HepG2 (cell line): ENCODE results near the gene SRP9. TPM values are rescaled to one million over a fixed set of nuclear protein-coding genes. Genes with fewer than 3 reads are reported as not detected.
A peak's percentile ranks its signal among the peaks of the same experiment; 100 is the strongest.

ENCODE experiments used
- CBX5 ChIP-seq: sonication (generic); formaldehyde crosslinking; IDR thresholded peaks from 2 replicates; pipeline ENCODE4 v1.4.0; 2020; ENCODE audit warnings: missing genetic modification reagents, borderline replicate concordance
- CEBPB ChIP-seq: IDR thresholded peaks from 2 replicates; pipeline ENCODE4 v1.6.1; 2011; ENCODE audit warnings: low read depth, low read length, improper control_type of control experiment, borderline replicate concordance
- EP300 ChIP-seq, 3 experiments: sonication (generic) in 1 of 3; formaldehyde crosslinking in 1 of 3; IDR thresholded peaks; 2 replicates each; pipeline versions ENCODE4 v1.5.1 to v1.6.1; 2011 to 2020; ENCODE audit warnings: low read depth in 2 of 3, low read length in 2 of 3, borderline replicate concordance in 1 of 3, improper control_type of control experiment in 1 of 3, mild to moderate bottlenecking in 1 of 3, missing genetic modification reagents in 1 of 3, moderate library complexity in 1 of 3
- EZH2 ChIP-seq: conservative IDR thresholded peaks from 2 replicates; pipeline ENCODE4 v1.6.1; 2012; ENCODE audit warnings: mild to moderate bottlenecking, low read depth, low read length, moderate library complexity
- HDAC1 ChIP-seq: sonication (generic); formaldehyde crosslinking; IDR thresholded peaks from 2 replicates; pipeline ENCODE4 v1.5.1; 2020; ENCODE audit warnings: mild to moderate bottlenecking, missing genetic modification reagents
- HIVEP1 ChIP-seq: sonication (generic); formaldehyde crosslinking; IDR thresholded peaks from 2 replicates; pipeline ENCODE4 v1.4.0; 2020; ENCODE audit warnings: mild to moderate bottlenecking, missing genetic modification reagents
- KLF11 ChIP-seq: IDR thresholded peaks from 2 replicates; pipeline ENCODE4 v1.6.1; 2016; ENCODE audit warnings: missing compliant biosample characterization
- MED8 ChIP-seq: sonication (generic); formaldehyde crosslinking; IDR thresholded peaks from 2 replicates; pipeline ENCODE4 v1.8.1; 2023; ENCODE audit warnings: mild to moderate bottlenecking, missing genetic modification reagents; ENCODE audit not compliant: insufficient replicate concordance
- MEIS1 ChIP-seq: sonication (generic); formaldehyde crosslinking; IDR thresholded peaks from 2 replicates; pipeline ENCODE4 v1.9.0; 2021; ENCODE audit warnings: mild to moderate bottlenecking, missing genetic modification reagents, moderate library complexity, borderline replicate concordance
- MNT ChIP-seq: fragments of 450-650 bp; IDR thresholded peaks from 2 replicates; pipeline ENCODE4 v1.6.1; 2016
- MZF1 ChIP-seq: sonication (generic); formaldehyde crosslinking; IDR thresholded peaks from 2 replicates; pipeline ENCODE4 v1.8.1; 2023; ENCODE audit warnings: mild to moderate bottlenecking, missing genetic modification reagents, borderline replicate concordance
- NFE2L1 ChIP-seq: sonication (generic); formaldehyde crosslinking; IDR thresholded peaks from 2 replicates; pipeline ENCODE4 v1.4.0; 2020; ENCODE audit warnings: missing genetic modification reagents, mild to moderate bottlenecking, borderline replicate concordance
- RAD21 ChIP-seq: fragments of 450-650 bp; formaldehyde crosslinking; IDR thresholded peaks from 2 replicates; pipeline ENCODE4 v1.5.0; 2020; ENCODE audit warnings: mild to moderate bottlenecking
- XRCC5 ChIP-seq: fragments of 200-400 bp; formaldehyde crosslinking; optimal IDR thresholded peaks from 2 replicates; pipeline ENCODE3; 2017; ENCODE audit warnings: mild to moderate bottlenecking, low read length
- ZBTB43 ChIP-seq: sonication (generic); formaldehyde crosslinking; conservative IDR thresholded peaks from 2 replicates; pipeline ENCODE4 v1.4.0; 2020; ENCODE audit warnings: missing genetic modification reagents
- ZFX ChIP-seq: sonication (generic); formaldehyde crosslinking; IDR thresholded peaks from 2 replicates; pipeline ENCODE4 v1.4.0; 2020; ENCODE audit warnings: mild to moderate bottlenecking, low read depth, missing genetic modification reagents, moderate library complexity
- ZNF33B ChIP-seq: sonication (generic); formaldehyde crosslinking; IDR thresholded peaks from 2 replicates; pipeline ENCODE4 v1.5.1; 2020; ENCODE audit warnings: mild to moderate bottlenecking, missing genetic modification reagents
- ZNF430 ChIP-seq: sonication (generic); formaldehyde crosslinking; IDR thresholded peaks from 2 replicates; pipeline ENCODE4 v1.9.0; 2021; ENCODE audit warnings: mild to moderate bottlenecking, missing genetic modification reagents
- ZNF564 ChIP-seq: sonication (generic); formaldehyde crosslinking; IDR thresholded peaks from 2 replicates; pipeline ENCODE4 v1.8.1; 2023; ENCODE audit warnings: mild to moderate bottlenecking, missing genetic modification reagents
- ZNF704 ChIP-seq: sonication (generic); formaldehyde crosslinking; IDR thresholded peaks from 2 replicates; pipeline ENCODE4 v1.8.1; 2023; ENCODE audit warnings: mild to moderate bottlenecking, inconsistent platforms, moderate library complexity, missing genetic modification reagents, borderline replicate concordance
- ZNF749 ChIP-seq: sonication (generic); formaldehyde crosslinking; IDR thresholded peaks from 2 replicates; pipeline ENCODE4 v1.8.0; 2022; ENCODE audit warnings: mild to moderate bottlenecking, missing genetic modification reagents, moderate library complexity, borderline replicate concordance
- ZNF768 ChIP-seq: sonication (generic); formaldehyde crosslinking; IDR thresholded peaks from 2 replicates; pipeline ENCODE4 v1.4.0; 2020; ENCODE audit warnings: missing genetic modification reagents
- polyA plus RNA-seq, 8 experiments: library from polyadenylated mRNA; depleted of rRNA in 3 of 8; stranded (reverse) in 7 of 8; unstranded in 1 of 8; fragments of >200 nt; fragmentation: Illumina TruSeq in 4 of 8; extraction: Trizol in 4 of 8; gene quantifications; 2 replicates each; pipeline versions ENCODE4 v1.2.1 to v1.2.3, GENCODE V29; 2011 to 2016; ENCODE audit warnings: low read depth in 4 of 8, missing spikeins in 1 of 8, mixed read lengths in 1 of 8; ENCODE audit not compliant: insufficient read depth in 1 of 8
- total RNA-seq, 5 experiments: library from RNA; depleted of rRNA; stranded (reverse); fragments of >200 nt; fragmentation: Illumina TruSeq; extraction: Trizol; gene quantifications; 2 replicates each; pipeline ENCODE4 v1.2.3, GENCODE V29; 2016; ENCODE audit warnings: low read depth in 1 of 5
- TF ChIP-seq, protein P1 (sequence below): IDR thresholded peaks from 2 replicates; pipeline ENCODE4 v1.6.1; 2016; ENCODE audit warnings: low read depth, borderline replicate concordance
- TF ChIP-seq, protein P2 (sequence below), 2 experiments: fragments of 450-650 bp in 1 of 2; sonication (generic) in 1 of 2; formaldehyde crosslinking; IDR thresholded peaks; 2 replicates each; pipeline versions ENCODE4 v1.5.0 to v1.8.0; 2020 to 2022; ENCODE audit warnings: mild to moderate bottlenecking in 1 of 2, missing genetic modification reagents in 1 of 2

The SRP9 gene
- total and polyA plus RNA-seq, 2 of the 13 experiments (the other 11 are each of a cell fraction or from before 2014, with no cell fraction given) = 251 to 307 TPM

DNA sequence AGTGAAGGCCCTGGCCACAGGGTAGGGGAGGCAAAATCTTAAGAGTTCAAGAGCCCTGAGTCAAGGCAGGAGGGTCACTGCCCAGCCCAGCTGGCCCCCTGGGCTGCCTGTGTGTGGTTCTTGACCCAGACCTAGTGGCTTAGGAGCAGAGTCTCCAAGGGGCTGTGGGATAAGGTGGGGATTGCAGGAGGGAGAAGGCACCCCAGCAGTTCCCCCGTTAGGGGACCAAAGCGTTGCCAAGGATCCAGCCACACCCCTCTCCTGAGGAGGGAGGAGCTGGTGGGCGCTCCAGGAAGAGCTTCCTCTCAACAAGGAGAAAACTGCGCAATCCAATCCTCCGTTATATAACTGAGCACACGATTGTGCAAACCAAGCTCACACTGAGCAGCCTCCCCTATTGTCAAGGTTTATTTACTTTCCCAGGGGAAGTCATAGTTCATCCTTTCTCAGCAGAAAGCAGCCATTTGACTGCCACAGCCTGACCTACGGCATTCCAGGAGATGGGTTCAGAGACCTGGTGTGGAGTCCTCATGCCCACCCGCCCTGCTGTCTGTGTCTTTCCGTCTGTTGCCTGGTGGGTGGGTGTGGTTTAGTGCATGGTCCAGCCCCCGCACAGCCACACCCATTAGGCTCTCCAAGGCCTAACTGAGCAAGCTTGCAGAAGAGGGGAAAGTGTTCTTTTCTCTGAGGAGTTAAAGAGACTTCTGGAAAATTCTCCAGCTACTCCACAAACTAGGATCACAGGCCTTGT, 35.8 kb downstream of the SRP9 start (continued):
- peak; percentile 60 for TF ChIP-seq MNT
- TF ChIP-seq ZNF704 (CRISPR knock-in tag) = no peak
- TF ChIP-seq ZFX = peak; percentile 75
- TF ChIP-seq RAD21 (CRISPR knock-in tag) = peak; percentile 37; the same call in 1 of the 2 replicates
- peak; percentile 96 for TF ChIP-seq ZNF430 (CRISPR knock-in tag)
- peak; percentile 68 for TF ChIP-seq ZNF768 (CRISPR knock-in tag)
- peak; percentile 72; the same call in 1 of the 2 replicates for TF ChIP-seq CBX5 (CRISPR knock-in tag)
- TF ChIP-seq ZNF564 = peak; percentile 69; the same call in 1 of the 2 replicates
- TF ChIP-seq, protein P1, sequence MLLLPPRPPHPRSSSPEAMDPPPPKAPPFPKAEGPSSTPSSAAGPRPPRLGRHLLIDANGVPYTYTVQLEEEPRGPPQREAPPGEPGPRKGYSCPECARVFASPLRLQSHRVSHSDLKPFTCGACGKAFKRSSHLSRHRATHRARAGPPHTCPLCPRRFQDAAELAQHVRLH (CRISPR knock-in tag) = peak; percentile 84; the same call in 1 of the 2 replicates
- peak; percentile 93; the same call in 1 of the 2 replicates for TF ChIP-seq MEIS1 (CRISPR knock-in tag)
- peak; percentile 100 for TF ChIP-seq ZBTB43
- TF ChIP-seq EZH2 = no peak
- TF ChIP-seq NFE2L1 = no peak
- peak; percentile 95 to 96 for TF ChIP-seq EP300 (IDR thresholded peaks at IDR 0.05; ENCODE audit: low read depth in 2 of 2, low read length in 2 of 2)
- peak; percentile 95 for TF ChIP-seq EP300 (CRISPR knock-in tag; IDR thresholded peaks at IDR 0.05; ENCODE audit: borderline replicate concordance)
- TF ChIP-seq ZNF33B (CRISPR knock-in tag) = no peak
- peak; percentile 71; the same call in 1 of the 2 replicates for TF ChIP-seq KLF11 (CRISPR knock-in tag)
- TF ChIP-seq CEBPB = peak; percentile 100
- no peak; the same call in 1 of the 2 replicates for TF ChIP-seq ZNF749 (CRISPR knock-in tag)
- TF ChIP-seq MZF1 (CRISPR knock-in tag) = peak; percentile 41; the same call in 1 of the 2 replicates
- TF ChIP-seq MED8 (CRISPR knock-in tag) = no peak
- TF ChIP-seq HIVEP1 = peak; percentile 92
- peak; percentile 96 for TF ChIP-seq HDAC1 (CRISPR knock-in tag)
- TF ChIP-seq XRCC5 = peak; percentile 80
- TF ChIP-seq, protein P2, sequence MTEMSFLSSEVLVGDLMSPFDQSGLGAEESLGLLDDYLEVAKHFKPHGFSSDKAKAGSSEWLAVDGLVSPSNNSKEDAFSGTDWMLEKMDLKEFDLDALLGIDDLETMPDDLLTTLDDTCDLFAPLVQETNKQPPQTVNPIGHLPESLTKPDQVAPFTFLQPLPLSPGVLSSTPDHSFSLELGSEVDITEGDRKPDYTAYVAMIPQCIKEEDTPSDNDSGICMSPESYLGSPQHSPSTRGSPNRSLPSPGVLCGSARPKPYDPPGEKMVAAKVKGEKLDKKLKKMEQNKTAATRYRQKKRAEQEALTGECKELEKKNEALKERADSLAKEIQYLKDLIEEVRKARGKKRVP (CRISPR knock-in tag; IDR thresholded peaks at IDR 0.05) = peak in 1 of 2 experiments; percentile 78; a peak in 2 of 4 replicates
